Loucy (cell line): ENCODE results near the gene STPG3.

Source experiments
- H2AFZ ChIP-seq: fragments of 200-600 bp; sonication (generic); 2 replicates; pipeline ENCODE4 v1.6.0; 2016; ENCODE audit warnings: antibody characterized with exemption, mild to moderate bottlenecking, low read length, moderate library complexity
- H3F3A ChIP-seq: fragments of 200-600 bp; 2 replicates; pipeline ENCODE4 v1.6.0; 2016; ENCODE audit warnings: antibody characterized with exemption, low read depth, mild to moderate bottlenecking
- H3K27me3 ChIP-seq: fragments of 200-600 bp; sonication (generic); 2 replicates; pipeline ENCODE4 v1.6.1; 2014; ENCODE audit warnings: low read length, mild to moderate bottlenecking; ENCODE audit not compliant: insufficient read depth, poor library complexity, severe bottlenecking
- H3K36me3 ChIP-seq: fragments of 200-600 bp; sonication (generic); 2 replicates; pipeline ENCODE4 v1.6.1; 2016; ENCODE audit warnings: low read length; ENCODE audit not compliant: insufficient read depth
- H3K4me1 ChIP-seq: fragments of 200-600 bp; sonication (generic); 2 replicates; pipeline ENCODE4 v1.5.1; 2014; ENCODE audit warnings: low read length, mild to moderate bottlenecking; ENCODE audit not compliant: insufficient read depth, poor library complexity, severe bottlenecking
- H3K4me2 ChIP-seq: fragments of 200-600 bp; sonication (generic); 2 replicates; pipeline ENCODE4 v1.6.0; 2014; ENCODE audit warnings: antibody characterized with exemption, low read length, low read depth, mild to moderate bottlenecking; ENCODE audit not compliant: poor library complexity, severe bottlenecking
- H3K4me3 ChIP-seq: fragments of 200-600 bp; sonication (generic); 2 replicates; pipeline ENCODE4 v1.5.1; 2014; ENCODE audit warnings: low read length, mild to moderate bottlenecking, mixed read lengths; ENCODE audit not compliant: poor library complexity, severe bottlenecking
- H3K79me2 ChIP-seq: fragments of 200-600 bp; sonication (generic); 2 replicates; pipeline ENCODE4 v1.6.1; 2014; ENCODE audit warnings: low read length; ENCODE audit not compliant: insufficient read depth
- H3K9ac ChIP-seq: fragments of 200-600 bp; sonication (generic); 2 replicates; pipeline ENCODE4 v1.6.0; 2014; ENCODE audit warnings: mild to moderate bottlenecking, low read depth, low read length, moderate library complexity; ENCODE audit not compliant: poor library complexity, severe bottlenecking
- H3K9me2 ChIP-seq: fragments of 200-600 bp; sonication (generic); replicated peaks from 2 replicates; pipeline ENCODE4 v1.6.1; 2016; ENCODE audit warnings: low read depth, low read length, mixed read lengths
- H3K9me3 ChIP-seq: fragments of 200-600 bp; sonication (generic); 2 replicates; pipeline ENCODE4 v1.6.1; 2014; ENCODE audit warnings: mild to moderate bottlenecking, antibody characterized with exemption, low read length, low read depth; ENCODE audit not compliant: insufficient read depth
- H4K20me1 ChIP-seq: fragments of 200-600 bp; sonication (generic); 2 replicates; pipeline ENCODE4 v1.6.0; 2014; ENCODE audit warnings: antibody characterized with exemption, low read length, mild to moderate bottlenecking; ENCODE audit not compliant: insufficient read depth, poor library complexity, severe bottlenecking
- EZH2phosphoT487 ChIP-seq: fragments of 200-600 bp; IDR thresholded peaks from 2 replicates; pipeline ENCODE4 v1.6.1; 2018; ENCODE audit warnings: antibody characterized with exemption, mild to moderate bottlenecking, moderate library complexity, borderline replicate concordance
- TF ChIP-seq, protein P1 (sequence below): fragments of 200-600 bp; sonication (generic); conservative IDR thresholded peaks from 2 replicates; pipeline ENCODE4 v1.5.1; 2014; ENCODE audit warnings: mild to moderate bottlenecking, antibody characterized with exemption, low read length

Gene STPG3

GRCh38 chr9:137229903-137230704 lies 21.0 kb upstream of the STPG3 start:
- Histone ChIP-seq H3K4me2 (no peak overlapping the region), H4K20me1 (no peaks in the 10 kb centered on the region), H3K9me3 (no peaks in the 10 kb centered on the region), H3K4me1 (peaks cover 3% of the 10 kb centered on the region), H3K9ac (no peak overlapping the region), H3K79me2 (no peaks in the 10 kb centered on the region), H3K4me3 (no peak overlapping the region), H3K36me3 (no peaks in the 10 kb centered on the region), H3K9me2 (no peaks in the 10 kb centered on the region), H3K27me3 (no peaks in the 10 kb centered on the region), H2AFZ (no peak overlapping the region), H3F3A (no peaks in the 10 kb centered on the region)
- no peak for TF ChIP-seq EZH2phosphoT487
- TF ChIP-seq, protein P1, sequence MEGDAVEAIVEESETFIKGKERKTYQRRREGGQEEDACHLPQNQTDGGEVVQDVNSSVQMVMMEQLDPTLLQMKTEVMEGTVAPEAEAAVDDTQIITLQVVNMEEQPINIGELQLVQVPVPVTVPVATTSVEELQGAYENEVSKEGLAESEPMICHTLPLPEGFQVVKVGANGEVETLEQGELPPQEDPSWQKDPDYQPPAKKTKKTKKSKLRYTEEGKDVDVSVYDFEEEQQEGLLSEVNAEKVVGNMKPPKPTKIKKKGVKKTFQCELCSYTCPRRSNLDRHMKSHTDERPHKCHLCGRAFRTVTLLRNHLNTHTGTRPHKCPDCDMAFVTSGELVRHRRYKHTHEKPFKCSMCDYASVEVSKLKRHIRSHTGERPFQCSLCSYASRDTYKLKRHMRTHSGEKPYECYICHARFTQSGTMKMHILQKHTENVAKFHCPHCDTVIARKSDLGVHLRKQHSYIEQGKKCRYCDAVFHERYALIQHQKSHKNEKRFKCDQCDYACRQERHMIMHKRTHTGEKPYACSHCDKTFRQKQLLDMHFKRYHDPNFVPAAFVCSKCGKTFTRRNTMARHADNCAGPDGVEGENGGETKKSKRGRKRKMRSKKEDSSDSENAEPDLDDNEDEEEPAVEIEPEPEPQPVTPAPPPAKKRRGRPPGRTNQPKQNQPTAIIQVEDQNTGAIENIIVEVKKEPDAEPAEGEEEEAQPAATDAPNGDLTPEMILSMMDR: no peak

DNA sequence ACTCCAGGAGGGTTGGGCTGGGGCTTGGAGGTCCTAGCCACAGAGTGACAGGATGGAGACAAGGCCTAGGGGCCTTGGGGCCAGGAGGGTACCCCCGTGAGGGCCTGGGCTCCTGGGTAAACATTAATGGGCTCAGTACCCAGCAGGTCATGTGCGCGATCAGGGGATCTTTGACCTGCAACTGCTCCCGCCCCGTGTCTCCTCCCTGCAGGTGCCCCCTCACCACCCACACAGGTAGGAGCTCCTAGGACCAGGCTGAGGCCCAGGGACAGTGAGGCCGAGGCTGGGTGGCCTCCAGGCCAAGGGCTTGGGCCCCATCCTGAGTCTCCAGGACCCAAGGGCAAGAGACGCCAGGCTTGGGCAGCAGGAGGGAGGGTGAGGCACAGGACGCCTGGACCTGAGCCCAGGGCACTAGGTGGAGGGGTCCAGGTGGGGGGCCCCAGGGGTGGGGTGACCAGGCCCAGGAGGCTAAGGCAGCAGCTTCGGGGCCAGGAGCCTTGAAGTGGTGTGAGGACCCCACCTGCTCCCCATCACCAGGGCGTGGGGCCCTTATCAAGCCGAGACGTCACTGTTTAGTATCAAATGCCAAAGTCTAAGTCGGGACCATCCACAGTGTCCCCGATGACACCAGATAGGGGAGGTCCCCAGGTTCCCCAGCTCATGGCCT lies 20.2 kb upstream of the STPG3 start, which contains the start of gene SLC34A3:
TSS of gene SLC34A3 (plus strand) at position 197 of the 667 bp plus-strand sequence. CDS start 802 bp downstream, outside the sequence.
- no peak within 1 kb of the TSS for H3K4me3 ChIP-seq
- no peak within 1 kb of the TSS for H3K9ac ChIP-seq
- H3K4me1 ChIP-seq: no peaks in the 10 kb centered on the region
- no peaks in the 10 kb centered on the region for H3K79me2 ChIP-seq
- no peaks in the 10 kb centered on the region for H3K36me3 ChIP-seq
- no peak within 1 kb of the TSS for H3K4me2 ChIP-seq
- no peaks in the 10 kb centered on the region for H3F3A ChIP-seq
- TF ChIP-seq, protein P1: no peak
- H4K20me1 ChIP-seq: no peaks in the 10 kb centered on the region
- H3K27me3 ChIP-seq: no peaks in the 10 kb centered on the region
- H3K9me2 ChIP-seq: no peaks in the 10 kb centered on the region
- no peaks in the 10 kb centered on the region for H3K9me3 ChIP-seq
- H2AFZ ChIP-seq: no peak within 1 kb of the TSS

DNA sequence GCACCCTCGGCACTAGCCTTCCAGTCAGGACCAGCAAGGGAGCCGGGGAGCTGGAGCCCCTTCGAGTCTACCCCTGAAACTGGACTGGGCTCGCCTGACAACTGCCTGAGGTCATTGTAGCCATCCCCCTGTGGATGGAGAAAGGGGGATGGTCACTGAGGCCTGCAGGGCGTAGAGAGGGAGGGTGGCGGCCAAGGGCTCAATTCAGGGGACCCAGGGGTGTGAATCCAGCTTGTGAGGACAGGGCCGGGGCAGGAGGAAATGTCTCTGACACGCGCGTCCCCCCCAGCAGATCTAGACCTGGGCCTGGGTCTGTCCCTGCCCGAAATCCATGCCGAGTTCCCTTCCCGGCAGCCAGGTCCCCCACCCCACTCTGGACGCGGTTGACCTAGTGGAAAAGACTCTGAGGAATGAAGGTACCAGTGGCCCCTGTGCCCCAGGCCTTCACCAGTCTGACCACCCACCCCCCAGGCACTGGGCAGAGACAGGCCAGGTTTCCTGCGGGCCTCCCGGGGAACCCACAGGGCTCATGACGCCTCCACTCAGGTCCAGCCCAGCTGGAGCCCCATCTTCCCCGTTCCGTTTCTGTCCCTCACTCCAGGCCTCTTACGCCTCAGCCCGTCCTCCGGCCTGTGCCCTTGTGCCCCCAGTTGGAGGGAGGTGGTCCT lies 19.6 kb upstream of the STPG3 start:
- Histone ChIP-seq H3K9me2 (no peaks in the 10 kb centered on the region), H3K4me3 (no peak overlapping the region), H3K4me2 (no peak overlapping the region), H3K27me3 (no peaks in the 10 kb centered on the region), H3K79me2 (no peaks in the 10 kb centered on the region), H3K4me1 (no peaks in the 10 kb centered on the region), H2AFZ (no peak overlapping the region), H3K36me3 (no peaks in the 10 kb centered on the region), H4K20me1 (no peaks in the 10 kb centered on the region), H3F3A (no peaks in the 10 kb centered on the region), H3K9ac (no peak overlapping the region), H3K9me3 (no peaks in the 10 kb centered on the region)
- TF ChIP-seq, protein P1: no peak
- no peak for TF ChIP-seq EZH2phosphoT487
